ENCODE measurements around the gene DARS1.
A peak's percentile ranks its signal among the peaks of the same experiment; 100 is the strongest.

Gene DARS1

GRCh38 chr2:135875491-135876065 lies 109.8 kb downstream of the DARS1 start:
- DNase-seq = peak; percentile 1 to 23

GRCh38 chr2:135874777-135875365 lies 110.6 kb downstream of the DARS1 start:
- no peak for DNase-seq

GRCh38 chr2:135870571-135870970 lies 114.9 kb downstream of the DARS1 start:
- DNase-seq = no peak

DNA sequence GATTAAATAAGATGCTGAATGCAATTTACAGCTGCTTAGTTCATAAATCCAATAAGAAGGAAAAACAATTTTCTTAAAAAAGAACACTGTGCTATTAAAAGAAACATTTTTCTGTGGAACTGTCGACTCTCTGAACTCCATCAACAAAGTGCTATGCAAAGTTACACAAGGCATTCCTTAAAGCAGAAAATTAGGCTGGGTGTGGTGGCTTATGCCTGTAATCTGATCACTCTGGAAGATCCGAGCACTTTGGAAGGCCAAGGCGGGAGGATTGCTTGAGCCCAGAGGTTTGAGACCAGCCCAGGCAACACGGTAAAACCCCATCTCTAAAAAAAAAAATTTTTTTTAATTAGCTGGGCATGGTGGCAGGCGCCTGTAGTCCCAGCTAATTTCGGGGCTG lies 122.2 kb downstream of the DARS1 start:
- DNase-seq = no peak

GRCh38 chr2:135862718-135863117 lies 122.7 kb downstream of the DARS1 start:
- DNase-seq = no peak

Data from NCI-H1930 (cell line).